Stimulated activated CD4-positive, alpha-beta T cell treated with anti-CD3 and anti-CD28 coated beads, Interleukin-4, amount 100 ng/mL, for 24 hours (primary cell): ENCODE results near the gene TBL2.
"Not testable (repeated sequence)": the region's sequence is repeated elsewhere in the genome, so short reads cannot be mapped to it uniquely, and the experiment has no call there.

Source experiments
- DNase-seq: peaks from one replicate; pipeline ENCODE4 v3.0.0-alpha.2; 2020

TBL2 gene

DNA sequence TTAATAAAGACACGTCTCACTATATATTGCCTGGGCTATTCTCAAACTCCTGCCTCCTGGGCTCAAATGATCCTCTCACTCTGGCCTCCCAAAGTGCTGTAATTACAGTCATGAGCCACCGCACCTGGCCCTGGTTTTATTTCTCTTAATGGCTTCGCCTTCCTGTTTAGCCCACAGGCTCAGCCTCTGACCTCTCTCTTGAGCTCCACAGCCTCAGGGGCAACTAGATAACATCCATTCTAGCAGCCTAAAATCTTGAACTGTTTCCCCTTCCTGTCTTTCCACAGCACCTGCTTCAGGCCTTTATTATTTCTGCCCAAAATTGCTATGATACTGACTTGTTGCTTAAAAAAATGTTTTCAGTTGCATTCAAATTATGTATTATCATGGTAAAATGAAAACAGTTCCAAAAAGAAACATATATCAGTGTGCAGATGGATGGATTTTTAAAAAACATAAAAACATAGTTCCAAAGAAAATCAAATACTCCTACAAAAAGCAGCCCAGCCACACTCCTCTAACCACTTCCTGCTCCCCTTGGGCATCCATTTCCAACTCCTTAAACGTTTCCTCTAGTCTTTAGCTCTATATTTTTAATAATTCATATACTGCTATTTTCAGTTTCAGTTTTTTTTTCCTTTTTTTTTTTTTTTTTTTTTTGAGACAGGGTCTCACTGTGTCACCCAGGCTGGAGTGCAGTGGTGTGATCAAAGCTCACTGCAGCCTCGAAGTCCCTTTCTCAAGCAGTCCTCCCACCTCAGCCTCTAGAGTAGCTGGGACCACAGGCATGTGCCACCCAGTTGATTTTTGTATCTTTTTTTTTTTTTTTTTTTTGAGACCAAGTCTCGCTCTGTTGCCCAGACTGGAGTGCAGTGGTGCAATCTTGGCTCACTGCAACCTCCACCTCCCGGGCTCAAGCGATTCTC, 51.2 kb downstream of the TBL2 start:
- no peak for DNase-seq

DNA sequence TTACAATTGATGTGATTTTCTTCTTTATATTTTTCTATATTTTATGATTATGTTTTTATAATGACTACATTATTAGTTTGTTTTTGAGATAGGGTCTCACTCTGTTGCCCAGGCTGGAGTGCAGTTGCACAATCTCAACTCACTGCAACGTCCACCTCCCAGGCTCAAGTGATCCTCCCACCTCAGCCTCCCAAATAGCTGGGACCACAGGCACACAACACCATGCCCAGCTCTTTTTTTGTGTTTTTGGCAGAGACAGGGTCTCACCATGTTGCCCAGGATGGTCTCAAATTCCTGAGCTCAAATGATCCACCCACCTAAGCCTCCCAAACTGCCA, 52.3 kb downstream of the TBL2 start:
- not testable (repeated sequence) for DNase-seq

DNA sequence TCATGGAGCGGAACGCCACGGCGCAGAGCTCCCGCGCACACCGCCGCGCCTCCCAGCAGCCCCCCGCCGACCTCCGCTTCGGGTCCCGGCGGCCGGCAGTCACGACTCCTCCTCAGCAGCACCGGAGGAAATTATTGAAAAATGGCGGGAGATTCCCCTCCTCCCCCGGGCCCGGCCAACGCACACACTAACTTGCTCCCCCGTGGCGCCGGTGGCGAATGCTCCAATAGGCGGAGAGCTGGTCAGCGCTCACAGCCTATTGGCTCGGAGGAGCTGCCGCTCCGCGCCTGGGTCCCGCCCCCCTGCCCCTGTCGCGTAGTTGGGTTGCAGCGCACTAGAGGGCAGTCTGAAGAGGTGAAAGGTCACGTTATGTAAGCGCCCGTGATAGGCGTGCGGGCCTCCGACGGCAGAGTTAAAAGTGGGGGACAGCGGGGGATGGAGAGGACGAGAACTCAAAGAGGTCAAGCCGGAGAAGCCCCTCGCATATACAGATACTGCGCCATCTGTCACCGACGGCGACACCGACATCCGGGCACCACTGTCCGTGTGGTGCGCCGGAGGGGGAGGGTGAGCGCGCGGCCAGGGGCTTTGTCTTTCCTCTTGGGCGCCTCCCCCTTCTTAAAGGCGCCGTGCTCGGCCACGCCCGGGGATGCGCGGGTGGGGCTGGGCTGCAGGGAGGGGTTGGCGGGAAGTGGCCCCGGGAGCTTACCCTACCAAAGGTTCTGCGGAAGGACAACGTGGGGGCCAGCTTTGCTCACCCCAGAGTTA, 56.1 kb downstream of the TBL2 start, which contains the start of gene BAZ1B:
Gene BAZ1B, minus strand, starts transcription at position 189 of the 768 bp plus-strand sequence. CDS start 360 bp downstream, outside the sequence.
- DNase-seq: peak; percentile 97

DNA sequence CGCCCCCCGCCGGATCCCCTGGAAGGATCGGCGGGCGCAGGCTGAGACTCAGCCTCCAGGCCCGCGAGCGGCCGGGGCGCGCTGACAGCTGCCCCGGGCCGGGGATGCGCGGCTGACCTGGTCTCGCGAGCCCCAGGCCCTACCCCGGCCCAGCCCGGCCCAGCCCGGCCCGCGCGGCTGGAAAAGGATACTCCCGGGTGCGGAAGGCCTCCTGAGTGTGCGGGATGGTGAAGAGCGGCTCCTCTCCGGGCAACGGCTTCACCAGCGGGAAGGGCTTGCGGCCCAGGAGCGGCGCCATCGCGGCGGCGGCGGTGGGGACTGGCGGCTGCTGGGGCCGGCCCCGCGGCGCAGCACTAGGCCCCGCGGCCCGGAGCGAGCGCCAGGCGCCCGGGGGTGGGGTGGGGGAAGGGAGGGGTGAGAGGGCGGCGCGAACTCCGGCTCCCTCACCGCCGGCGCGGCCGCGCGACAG, 56.7 kb downstream of the TBL2 start:
- DNase-seq: no peak

DNA sequence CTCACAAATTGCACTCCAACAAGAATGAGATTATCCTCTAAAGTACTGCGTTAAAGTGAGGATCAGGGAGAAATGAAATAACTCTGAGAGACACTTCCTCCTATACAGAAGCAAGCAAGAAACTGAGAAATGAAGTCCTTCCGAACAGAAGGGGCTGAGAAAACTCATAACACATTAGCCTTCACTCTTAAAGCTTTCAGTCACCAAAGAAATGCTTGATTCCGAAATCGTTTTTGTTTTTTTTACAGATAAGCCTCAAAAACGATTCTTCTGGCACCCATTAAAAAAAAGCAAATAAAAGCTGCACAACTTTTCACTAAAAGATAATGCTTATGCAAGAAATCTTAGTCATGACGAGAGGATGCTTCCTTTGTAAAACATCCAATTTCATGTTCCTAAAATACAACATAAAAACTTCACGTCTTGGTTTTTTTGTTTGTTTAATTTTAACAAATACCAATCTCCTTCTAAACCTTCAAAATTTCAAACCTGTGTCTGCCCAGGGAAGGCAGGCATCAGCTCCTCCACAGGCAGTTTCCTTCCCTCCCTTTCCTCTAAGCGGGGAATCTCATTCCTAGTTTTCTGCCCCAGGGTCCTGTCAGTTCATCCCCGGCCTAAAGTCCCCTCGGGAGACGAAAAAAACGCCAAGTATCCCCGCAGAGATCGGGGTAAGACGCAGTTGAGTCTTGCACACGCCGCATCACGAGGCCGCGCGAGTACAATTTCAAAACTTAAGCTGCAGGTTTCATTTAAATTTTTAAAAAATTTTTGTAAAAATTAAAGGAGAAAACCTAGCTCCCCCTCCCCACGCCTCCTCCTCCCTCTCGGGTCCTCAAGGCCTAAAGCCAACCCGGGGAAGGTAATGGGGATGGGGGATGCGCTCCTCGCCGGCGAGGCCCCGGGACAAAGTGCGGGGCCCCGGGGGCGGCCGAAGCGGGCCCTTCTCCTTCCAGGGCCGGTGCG, 57.4 kb downstream of the TBL2 start:
- DNase-seq: peak; percentile 15

DNA sequence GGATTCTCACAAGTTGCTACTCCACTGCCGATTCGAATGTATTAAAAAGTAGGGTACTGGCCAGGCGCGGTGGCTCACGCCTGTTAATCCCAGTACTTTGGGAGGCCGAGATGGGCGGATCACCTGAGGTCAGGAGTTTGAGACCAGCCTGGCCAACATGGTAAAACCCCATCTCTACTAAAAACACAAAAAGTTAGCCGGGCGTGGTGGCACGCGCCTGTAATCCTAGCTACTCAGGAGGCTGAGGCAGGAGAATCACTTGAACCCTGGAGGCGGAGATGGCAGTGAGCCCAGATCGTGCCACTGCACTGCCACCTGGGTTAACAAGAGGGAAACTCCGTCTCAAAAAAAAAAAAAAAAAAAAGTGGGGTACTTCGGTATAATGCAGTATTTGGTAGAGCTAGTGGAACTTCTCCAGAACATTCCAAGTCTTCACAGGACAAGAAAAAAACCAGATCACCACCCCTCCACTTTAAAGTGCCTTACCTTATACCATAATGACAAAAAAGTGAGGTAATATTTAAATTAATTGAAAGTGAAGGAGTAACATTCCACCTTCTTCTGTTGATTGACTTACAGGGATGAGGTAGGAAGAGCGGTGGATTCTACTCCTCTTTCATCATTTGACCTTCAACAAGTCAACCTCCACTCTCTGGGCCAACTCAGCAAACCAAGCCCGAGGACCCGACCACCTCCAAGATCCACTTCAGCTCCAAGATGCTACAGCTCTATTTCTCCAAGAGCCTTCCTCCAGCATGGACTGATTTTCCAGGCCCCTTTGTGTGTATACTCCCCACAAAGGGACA, 58.3 kb downstream of the TBL2 start:
- DNase-seq: peak; percentile 16

DNA sequence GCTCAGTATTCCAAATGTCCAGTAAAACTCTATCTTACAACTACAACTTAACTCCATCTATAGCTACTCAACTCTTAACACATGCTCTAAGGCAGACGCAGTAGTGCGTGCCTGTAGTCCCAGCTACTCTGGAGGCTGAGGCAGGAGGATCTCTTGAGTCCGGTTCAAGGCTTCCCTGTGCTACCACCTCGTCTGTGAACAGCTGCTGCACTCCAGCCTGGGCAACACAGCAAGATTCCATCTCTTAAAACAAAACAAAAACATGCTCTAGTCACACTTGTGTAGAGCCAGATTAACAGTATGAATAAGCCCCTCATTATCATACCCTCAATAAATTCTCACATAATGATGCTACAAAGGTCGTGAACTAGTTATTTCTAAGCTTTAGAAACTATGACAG, 59.9 kb downstream of the TBL2 start:
- DNase-seq: no peak
